ENCODE measurements around the gene TTLL11.

- TF ChIP-seq CTCF (conservative IDR thresholded peaks at IDR 0.05) (no peak), EZH2 (IDR thresholded peaks at IDR 0.05; ENCODE audit: low read depth) (no peak)
Measured at GRCh38 chr9:121853617-121854395, 239.3 kb downstream of the TTLL11 start.

All from PC-9 (cell line).